Colonic mucosa (tissue), 4 donors: ENCODE results near the gene CXCL11. TPM values are rescaled to one million over a fixed set of nuclear protein-coding genes. Genes with fewer than 3 reads are reported as not detected.
A peak's percentile ranks its signal among the peaks of the same experiment; 100 is the strongest.

Source experiments
- DNase-seq: peaks from one replicate; pipeline ENCODE4 v3.0.0-alpha.2; 2020
- H3K27ac ChIP-seq: fragments of 200-600 bp; one replicate; pipeline ENCODE4 v1.8.0; 2021
- H3K27me3 ChIP-seq: fragments of 200-600 bp; one replicate; pipeline ENCODE4 v1.8.0; 2021
- H3K36me3 ChIP-seq: fragments of 200-600 bp; one replicate; pipeline ENCODE4 v1.8.0; 2021
- H3K4me1 ChIP-seq: fragments of 200-600 bp; one replicate; pipeline ENCODE4 v1.8.0; 2021; ENCODE audit warnings: mild to moderate bottlenecking
- H3K4me3 ChIP-seq: fragments of 200-600 bp; one replicate; pipeline ENCODE4 v1.8.0; 2021
- H3K9ac ChIP-seq, 2 donors: one replicate each; pipeline ENCODE4 v1.7.0; 2013; ENCODE audit warnings: control low read depth in 2 of 2, low read depth in 2 of 2, low read length in 2 of 2
- H3K9me3 ChIP-seq: fragments of 200-600 bp; one replicate; pipeline ENCODE4 v1.8.0; 2021
- intact Hi-C: fragments of 100-400 bp; cut with DNase I; formaldehyde crosslinking; loops from one replicate; pipeline ENCODE4 v1.14.1; 2022
- total RNA-seq, 2 donors: library from RNA; stranded (reverse); fragmentation: NEBNext Ultra II Directional in 1 of 2; extraction: Animal tissue kit (Norgen Biotek cat#: 25700) in 1 of 2; gene quantifications; one replicate each; pipeline ENCODE4 v1.2.1, GENCODE V29; 2021
- TF ChIP-seq, protein P1 (sequence below): fragments of 200-600 bp; IDR thresholded peaks from one replicate; pipeline ENCODE4 v1.8.0; 2022; ENCODE audit warnings: antibody characterized with exemption, mild to moderate bottlenecking
- donor health status: healthy.
- donor health status: DM: no; HTN: no; CAD: no.
- donor health status: DM: no; HTN: no; CAD: no.

The CXCL11 gene
- total RNA-seq, 2 donors from 2014 or later = not detected

DNA sequence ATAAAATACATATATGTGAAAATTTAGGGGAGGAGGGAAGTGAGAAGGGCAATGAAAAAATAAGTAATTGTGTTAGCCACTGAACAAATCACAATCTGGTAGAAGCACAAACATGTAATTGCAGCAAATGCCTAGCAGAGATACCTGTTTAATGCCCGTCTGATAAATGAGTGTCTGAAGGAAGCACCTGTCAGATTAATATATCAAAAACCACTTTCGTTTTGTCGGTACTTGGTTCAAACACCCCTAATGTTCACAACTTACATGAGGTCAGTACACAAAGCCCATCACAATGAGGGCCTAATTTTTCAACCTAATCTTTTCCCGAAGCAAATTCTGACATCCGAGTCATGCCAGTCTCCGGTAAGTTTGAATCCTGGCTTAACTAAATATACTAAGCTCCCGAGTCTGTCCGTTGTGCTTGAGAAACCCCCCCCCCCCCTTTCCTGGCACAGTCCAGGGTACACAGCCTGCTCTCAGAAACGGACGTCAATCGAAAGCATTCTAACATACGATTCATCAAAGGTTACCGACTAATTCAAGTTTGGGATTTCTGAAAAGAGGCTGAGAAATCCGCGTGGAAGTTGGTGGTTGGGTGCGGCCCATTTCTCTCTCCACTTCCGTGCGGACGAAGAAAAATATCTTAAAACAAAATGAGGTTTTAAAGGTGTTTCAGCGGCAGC is 45.9 kb downstream of the CXCL11 start:
- intact Hi-C loops = no loop called here
- Histone ChIP-seq H3K36me3 (no peaks in the 10 kb centered on the region), H3K27ac (no peak overlapping the region), H3K27me3 (no peaks in the 10 kb centered on the region), H3K4me1 (peaks cover 10% of the 10 kb centered on the region), H3K9me3 (no peaks in the 10 kb centered on the region), H3K4me3 (peak overlapping the region; percentile 68), H3K9ac (peak overlapping the region; percentile 70 to 77)
- no peak for DNase-seq
- TF ChIP-seq, protein P1, sequence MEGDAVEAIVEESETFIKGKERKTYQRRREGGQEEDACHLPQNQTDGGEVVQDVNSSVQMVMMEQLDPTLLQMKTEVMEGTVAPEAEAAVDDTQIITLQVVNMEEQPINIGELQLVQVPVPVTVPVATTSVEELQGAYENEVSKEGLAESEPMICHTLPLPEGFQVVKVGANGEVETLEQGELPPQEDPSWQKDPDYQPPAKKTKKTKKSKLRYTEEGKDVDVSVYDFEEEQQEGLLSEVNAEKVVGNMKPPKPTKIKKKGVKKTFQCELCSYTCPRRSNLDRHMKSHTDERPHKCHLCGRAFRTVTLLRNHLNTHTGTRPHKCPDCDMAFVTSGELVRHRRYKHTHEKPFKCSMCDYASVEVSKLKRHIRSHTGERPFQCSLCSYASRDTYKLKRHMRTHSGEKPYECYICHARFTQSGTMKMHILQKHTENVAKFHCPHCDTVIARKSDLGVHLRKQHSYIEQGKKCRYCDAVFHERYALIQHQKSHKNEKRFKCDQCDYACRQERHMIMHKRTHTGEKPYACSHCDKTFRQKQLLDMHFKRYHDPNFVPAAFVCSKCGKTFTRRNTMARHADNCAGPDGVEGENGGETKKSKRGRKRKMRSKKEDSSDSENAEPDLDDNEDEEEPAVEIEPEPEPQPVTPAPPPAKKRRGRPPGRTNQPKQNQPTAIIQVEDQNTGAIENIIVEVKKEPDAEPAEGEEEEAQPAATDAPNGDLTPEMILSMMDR = no peak

DNA sequence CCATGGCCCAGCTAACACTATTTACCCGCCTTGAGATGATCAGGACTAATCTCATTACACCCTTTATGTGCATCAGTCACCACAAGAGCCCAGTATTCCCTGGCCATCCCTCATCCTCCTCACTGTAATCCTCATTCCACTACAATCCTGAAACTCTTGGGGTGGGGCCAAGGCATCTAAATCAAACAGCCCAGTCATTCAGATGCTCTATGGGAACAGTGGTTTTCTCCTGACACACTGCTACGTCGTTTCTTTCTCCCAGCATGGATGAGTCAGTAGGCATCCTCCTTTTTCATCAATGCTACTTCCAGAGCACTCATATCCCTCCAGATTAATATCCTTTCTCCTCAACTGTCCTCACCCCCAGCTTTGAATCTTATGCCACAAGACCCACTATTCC is 50.8 kb downstream of the CXCL11 start:
- H3K4me1 ChIP-seq = peaks cover 10% of the 10 kb centered on the region
- no peak overlapping the region for H3K9ac ChIP-seq
- DNase-seq = no peak
- H3K27ac ChIP-seq = no peak overlapping the region
- H3K9me3 ChIP-seq = no peaks in the 10 kb centered on the region
- H3K36me3 ChIP-seq = peaks cover 4% of the 10 kb centered on the region
- no peak overlapping the region for H3K4me3 ChIP-seq
- no peaks in the 10 kb centered on the region for H3K27me3 ChIP-seq
- intact Hi-C loops = no loop called here
- TF ChIP-seq, protein P1 = no peak

Other genes starting within 250 kb of the CXCL11 start
- not detected for gene PPEF2, start 133.6 kb downstream of the CXCL11 start, total RNA-seq
- gene NAAA, start 95.1 kb downstream of the CXCL11 start, total RNA-seq = 100 to 1,000 TPM in 1 of 2 donors, 10 to 100 TPM in 1; 79.3 to 141 TPM
- gene SDAD1, start 45.1 kb downstream of the CXCL11 start, total RNA-seq = 10 to 100 TPM; 20.8 to 27.4 TPM
- 1 to 10 TPM in 1 of 2 donors, under 1 TPM in 1; 0.52 to 1.1 TPM for gene CXCL9, start 28.6 kb downstream of the CXCL11 start, total RNA-seq
- gene CXCL10, start 12.6 kb downstream of the CXCL11 start, total RNA-seq = under 1 TPM; 0.72 to 0.90 TPM
- 1 to 10 TPM; 1.6 to 1.8 TPM for gene ART3, start 38.6 kb upstream of the CXCL11 start, total RNA-seq
- 10 to 100 TPM; 31.5 to 35.3 TPM for gene NUP54, start 112.3 kb upstream of the CXCL11 start, total RNA-seq
- gene SCARB2, start 177.8 kb upstream of the CXCL11 start, total RNA-seq = 100 to 1,000 TPM; 156 to 164 TPM
- gene FAM47E, start 215.7 kb upstream of the CXCL11 start, total RNA-seq = 1 to 10 TPM; 3.9 to 4.8 TPM